ENCODE data around the gene FKBP4. TPM values are rescaled to one million over a fixed set of nuclear protein-coding genes. Genes with fewer than 3 reads are reported as not detected.

Gene FKBP4
- total RNA-seq, 1 donor from 2014 or later, result 149 TPM

- Mint-ChIP-seq H3K4me1 (ENCODE audit: low read depth) (no peaks in the 10 kb centered on the region), H3K27me3 (no peaks in the 10 kb centered on the region), H3K36me3 (ENCODE audit: insufficient read depth) (peaks cover 35% of the 10 kb centered on the region), H3K9me3 (ENCODE audit: low read depth) (no peaks in the 10 kb centered on the region), H3K4me3 (ENCODE audit: low read depth) (no peak overlapping the region), H3K27ac (no peak overlapping the region)
- DNase-seq (ENCODE audit: low spot score, unreplicated experiment), result no peak
- no peak for TF ChIP-seq CTCF (IDR thresholded peaks at IDR 0.05; ENCODE audit: unreplicated experiment)
These were observed 9.8 kb downstream of the FKBP4 start for GRCh38 chr12:2804393-2805142.

GRCh38 chr12:2805143-2805520 lies 10.4 kb downstream of the FKBP4 start:
- no peak overlapping the region for H3K4me3 Mint-ChIP-seq (ENCODE audit: low read depth)
- H3K27ac Mint-ChIP-seq, result no peak overlapping the region
- H3K36me3 Mint-ChIP-seq (ENCODE audit: insufficient read depth), result peaks cover 32% of the 10 kb centered on the region

DNA sequence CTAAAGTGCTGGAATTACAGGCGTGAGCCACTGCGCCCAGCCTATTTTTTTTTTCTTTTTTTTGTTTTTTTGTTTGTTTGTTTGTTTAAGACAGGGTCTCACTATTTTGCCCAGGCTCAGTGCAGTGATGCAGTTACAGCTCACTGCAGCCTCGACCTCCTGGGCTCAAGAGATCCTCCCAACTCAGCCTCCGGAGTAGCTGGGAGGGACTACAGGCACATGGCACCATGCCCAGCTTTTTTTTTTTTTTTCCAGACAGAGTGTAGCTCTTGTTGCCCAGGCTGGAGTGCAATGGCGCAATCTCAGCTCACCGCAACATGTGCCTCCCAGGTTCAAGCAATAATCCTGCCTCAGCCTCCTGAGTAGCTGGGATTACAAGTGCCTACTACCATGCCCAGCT lies 11.9 kb downstream of the FKBP4 start:
- Mint-ChIP-seq H3K4me3 (ENCODE audit: low read depth) (no peak overlapping the region), H3K36me3 (ENCODE audit: insufficient read depth) (peaks cover 20% of the 10 kb centered on the region), H3K27me3 (no peaks in the 10 kb centered on the region), H3K4me1 (ENCODE audit: low read depth) (peaks cover 3% of the 10 kb centered on the region), H3K9me3 (ENCODE audit: low read depth) (no peaks in the 10 kb centered on the region), H3K27ac (no peak overlapping the region)
- no peak for DNase-seq (ENCODE audit: low spot score, unreplicated experiment)
- TF ChIP-seq CTCF (IDR thresholded peaks at IDR 0.05; ENCODE audit: unreplicated experiment), result no peak

More at GRCh38 chr12:2805143-2805520, 10.4 kb downstream of the FKBP4 start:
- TF ChIP-seq CTCF (IDR thresholded peaks at IDR 0.05; ENCODE audit: unreplicated experiment), result no peak
- no peaks in the 10 kb centered on the region for H3K27me3 Mint-ChIP-seq
- no peaks in the 10 kb centered on the region for H3K4me1 Mint-ChIP-seq (ENCODE audit: low read depth)
- no peaks in the 10 kb centered on the region for H3K9me3 Mint-ChIP-seq (ENCODE audit: low read depth)
- DNase-seq (ENCODE audit: low spot score, unreplicated experiment), result no peak

DNA sequence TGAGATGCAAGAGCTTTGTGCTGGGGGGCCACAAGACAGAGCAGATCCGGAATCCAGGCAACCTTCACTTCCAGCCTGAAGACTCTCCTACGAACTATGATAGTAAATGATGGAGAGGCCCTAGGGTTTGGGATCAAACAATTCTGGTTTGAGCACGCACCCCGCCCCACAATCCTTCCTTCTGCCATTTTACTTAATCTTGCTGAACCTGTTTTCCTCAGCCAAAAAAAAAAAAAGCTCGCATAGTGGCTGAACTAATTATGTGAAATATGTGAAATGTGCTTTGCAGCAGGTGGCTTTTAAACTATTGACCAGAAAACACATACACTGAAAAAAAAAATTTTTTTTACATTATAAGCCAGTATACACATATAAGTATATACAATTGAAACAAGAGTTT lies 17.0 kb downstream of the FKBP4 start:
- peak overlapping the region; percentile 66 for H3K27ac Mint-ChIP-seq
- peaks cover 4% of the 10 kb centered on the region for H3K36me3 Mint-ChIP-seq (ENCODE audit: insufficient read depth)
- DNase-seq (ENCODE audit: low spot score, unreplicated experiment), result no peak
- peaks cover 14% of the 10 kb centered on the region for H3K4me1 Mint-ChIP-seq (ENCODE audit: low read depth)
- no peaks in the 10 kb centered on the region for H3K27me3 Mint-ChIP-seq
- no peak for TF ChIP-seq CTCF (IDR thresholded peaks at IDR 0.05; ENCODE audit: unreplicated experiment)
- no peaks in the 10 kb centered on the region for H3K9me3 Mint-ChIP-seq (ENCODE audit: low read depth)
- H3K4me3 Mint-ChIP-seq (ENCODE audit: low read depth), result peak overlapping the region; percentile 3

GRCh38 chr12:2812290-2813213 lies 17.8 kb downstream of the FKBP4 start, which contains the start of gene ITFG2:
ITFG2 (plus strand) TSS chr12:2812668; CDS start chr12:2812761, 93 bp downstream.
- no peaks in the 10 kb centered on the region for H3K27me3 Mint-ChIP-seq
- H3K4me3 Mint-ChIP-seq (ENCODE audit: low read depth), result peak within 1 kb of the TSS; percentile 100
- H3K4me1 Mint-ChIP-seq (ENCODE audit: low read depth), result peaks cover 14% of the 10 kb centered on the region
- no peak for TF ChIP-seq CTCF (IDR thresholded peaks at IDR 0.05; ENCODE audit: unreplicated experiment)
- H3K9me3 Mint-ChIP-seq (ENCODE audit: low read depth), result no peaks in the 10 kb centered on the region
- H3K36me3 Mint-ChIP-seq (ENCODE audit: insufficient read depth), result peaks cover 7% of the 10 kb centered on the region
- peak within 1 kb of the TSS; percentile 100 for H3K27ac Mint-ChIP-seq
- peak; percentile 98 for DNase-seq (ENCODE audit: low spot score, unreplicated experiment)

Measured in progenitor cell of endocrine pancreas (in vitro differentiated cells).